GM18508 (cell line): ENCODE measurements around the gene ANKRD29.

ENCODE experiments used
- ATAC-seq: cut with Tn5 transposase; IDR thresholded peaks from one replicate; pipeline ENCODE4 v1.9.1; 2021; ENCODE audit warnings: moderate number of reproducible peaks; ENCODE audit not compliant: insufficient read depth, unreplicated experiment

ANKRD29 gene

DNA sequence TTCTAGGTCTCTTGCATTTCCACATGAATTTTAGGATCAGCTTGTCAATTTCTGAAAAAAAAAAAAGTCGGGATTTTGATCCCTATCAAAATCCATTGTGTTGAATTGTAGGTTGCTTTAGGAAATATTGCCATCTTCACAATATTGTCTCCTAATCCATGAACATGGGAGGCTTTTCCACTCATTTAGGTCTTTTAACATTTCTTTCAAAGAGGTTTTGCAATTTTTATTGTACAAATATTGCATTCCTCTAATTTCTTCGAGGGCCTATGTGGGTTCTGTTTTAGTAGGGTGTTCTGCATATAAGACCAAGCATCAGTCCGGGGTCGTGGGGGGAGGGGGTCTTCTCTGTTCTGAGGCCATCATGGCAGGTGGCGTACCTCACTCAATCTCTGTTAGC, 25.8 kb upstream of the ANKRD29 start:
- ATAC-seq, result no peak

GRCh38 chr18:23684515-23685197, 21.9 kb upstream of the ANKRD29 start:
- no peak for ATAC-seq

DNA sequence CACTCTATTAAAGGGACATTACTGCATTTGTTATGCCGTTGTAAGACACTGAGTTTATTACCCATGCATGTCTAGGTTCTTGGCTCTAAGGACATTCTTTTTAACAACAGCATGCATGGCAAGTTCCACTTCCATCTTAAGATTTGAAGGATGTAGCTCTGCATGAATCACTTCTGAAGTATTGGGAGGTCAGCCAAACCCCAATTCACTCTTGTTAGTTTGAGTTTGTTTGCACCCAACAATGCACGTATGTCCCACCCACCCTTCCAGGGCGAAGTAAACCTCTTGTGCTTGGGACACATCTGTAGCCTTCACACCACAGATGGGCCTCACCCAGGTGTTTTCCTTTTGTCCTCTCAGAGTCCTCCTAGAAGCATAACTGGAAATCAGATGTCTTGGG, 21.0 kb upstream of the ANKRD29 start:
- no peak for ATAC-seq

- ATAC-seq, result no peak
These were observed 20.4 kb upstream of the ANKRD29 start for GRCh38 chr18:23683155-23683554.

DNA sequence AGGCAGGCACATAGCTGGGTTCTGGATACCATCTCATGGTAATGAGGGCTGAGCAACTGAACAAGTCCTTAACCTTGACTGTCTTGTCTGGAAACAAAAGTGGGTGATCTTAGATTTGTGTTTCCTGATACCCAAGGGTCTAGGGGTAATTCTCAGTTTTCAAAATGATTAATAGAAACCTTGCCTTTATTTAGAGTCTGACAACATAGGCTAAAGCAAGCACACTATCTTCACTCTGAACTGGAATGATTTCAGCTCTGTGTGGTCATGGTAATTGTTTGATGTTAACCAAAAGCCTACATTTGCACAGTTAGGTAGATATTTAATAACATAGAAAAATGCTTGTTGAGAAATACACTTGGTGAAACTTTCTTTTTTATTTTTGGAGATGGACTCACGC, 19.8 kb upstream of the ANKRD29 start:
- peak; percentile 67 for ATAC-seq

- peak; percentile 15 for ATAC-seq
These were observed 19.3 kb upstream of the ANKRD29 start for GRCh38 chr18:23682045-23682444.

DNA sequence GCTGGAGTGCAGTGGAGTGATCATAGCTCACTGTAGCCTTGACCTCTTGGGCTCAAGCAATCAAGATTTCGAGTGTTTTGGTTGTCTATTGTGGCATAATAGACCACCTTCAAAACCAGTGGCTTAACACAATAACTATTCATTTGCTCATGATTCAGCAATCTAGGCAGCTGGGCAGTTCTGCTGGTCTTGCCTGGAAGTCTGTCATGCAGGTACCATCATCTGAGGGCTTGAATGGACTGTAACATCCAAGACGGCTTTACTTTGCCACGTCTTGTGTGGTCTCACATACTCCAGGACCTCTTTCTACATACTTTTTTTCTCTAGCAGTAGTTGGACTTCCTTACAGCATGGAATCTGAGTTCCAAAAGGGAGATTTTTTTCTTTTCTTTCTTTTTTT, 13.2 kb upstream of the ANKRD29 start:
- ATAC-seq, result no peak

- ATAC-seq, result no peak
These were observed 12.5 kb upstream of the ANKRD29 start for GRCh38 chr18:23675236-23675635.

- no peak for ATAC-seq
These were observed 11.0 kb upstream of the ANKRD29 start for GRCh38 chr18:23673725-23674124.

GRCh38 chr18:23671564-23671963, 8.9 kb upstream of the ANKRD29 start:
- no peak for ATAC-seq

- no peak for ATAC-seq
These were observed 7.2 kb upstream of the ANKRD29 start for GRCh38 chr18:23669804-23670405.

- ATAC-seq, result no peak
These were observed 6.6 kb upstream of the ANKRD29 start for GRCh38 chr18:23669202-23669766.

- no peak for ATAC-seq
These were observed 6.0 kb upstream of the ANKRD29 start for GRCh38 chr18:23668731-23669130.

GRCh38 chr18:23667114-23667513, 4.4 kb upstream of the ANKRD29 start:
- ATAC-seq, result no peak

GRCh38 chr18:23664674-23665073, 2.0 kb upstream of the ANKRD29 start:
- ATAC-seq, result no peak

DNA sequence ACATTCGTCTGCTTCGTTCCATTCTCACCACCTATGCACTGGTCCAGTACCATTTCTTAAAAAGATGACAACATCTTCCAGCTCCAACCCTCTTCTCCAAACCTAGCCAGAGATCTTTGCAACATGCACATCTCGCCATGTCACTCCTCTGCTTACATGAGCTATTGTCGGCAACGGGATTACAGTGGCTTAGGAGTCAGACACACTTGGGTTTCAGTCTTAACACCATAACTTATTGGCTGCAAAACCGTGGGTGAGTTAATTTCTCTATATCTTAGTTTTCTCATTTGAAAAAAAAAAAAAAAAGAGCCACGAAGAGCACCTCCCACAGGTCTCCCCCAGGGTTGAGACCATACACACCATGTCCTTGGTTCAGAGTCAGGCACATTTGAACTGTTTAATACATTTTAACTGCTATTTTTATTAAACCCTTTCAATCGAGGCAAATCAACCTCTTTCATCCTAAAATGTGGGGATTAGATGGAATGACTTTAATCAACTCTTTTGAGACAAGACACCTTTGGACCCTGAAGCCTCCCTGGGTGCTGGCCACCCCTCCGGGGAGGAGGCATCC, 889 bp downstream of the ANKRD29 start:
- no peak for ATAC-seq

GRCh38 chr18:23658285-23658684, 4.4 kb downstream of the ANKRD29 start:
- no peak for ATAC-seq

- ATAC-seq, result no peak
These were observed 10.5 kb downstream of the ANKRD29 start for GRCh38 chr18:23652232-23652631.

DNA sequence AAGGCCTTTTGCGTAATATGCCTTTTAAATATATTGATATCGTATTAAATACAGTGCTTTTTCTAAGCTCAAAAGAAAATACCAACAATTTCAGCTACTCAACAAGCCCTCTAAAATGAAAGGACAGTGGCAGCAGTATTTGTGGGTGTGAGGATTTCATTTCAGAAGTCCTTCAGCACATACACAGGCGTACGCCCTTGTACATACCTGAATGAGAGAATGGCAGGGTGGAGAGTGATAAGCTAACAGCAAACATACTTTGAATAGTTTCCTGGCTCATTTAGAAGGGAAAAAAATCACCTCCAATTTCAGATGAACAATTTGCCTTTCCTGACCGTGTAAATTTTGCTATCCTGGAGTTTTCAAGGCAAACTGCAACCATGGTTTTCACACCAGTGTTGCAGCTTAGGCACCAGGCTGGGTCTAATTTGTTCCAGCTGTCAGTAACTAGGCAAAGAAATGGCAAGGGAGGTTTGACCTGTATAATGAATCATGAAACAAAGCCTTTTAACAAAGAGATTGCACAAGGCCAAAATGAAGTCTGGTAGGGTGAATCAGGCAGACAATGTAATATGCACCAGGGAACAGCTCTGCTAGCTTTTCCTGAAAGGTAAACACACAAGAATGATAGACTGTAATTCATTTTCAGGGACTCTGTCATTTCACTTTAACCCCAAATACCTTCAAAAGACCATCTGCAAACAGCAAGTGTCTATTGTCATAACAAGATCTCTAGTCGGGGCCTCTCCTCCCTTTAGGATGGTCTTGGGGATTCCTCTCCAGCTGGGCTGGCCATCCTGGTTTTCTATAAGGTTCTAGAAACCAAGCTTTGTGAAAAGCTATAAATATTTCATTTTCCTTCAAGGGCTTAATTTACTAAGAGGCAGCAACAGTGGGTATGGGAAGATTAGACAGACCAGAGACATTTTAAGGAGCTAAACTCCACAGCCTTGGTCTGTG, 11.5 kb downstream of the ANKRD29 start:
- ATAC-seq, result no peak

DNA sequence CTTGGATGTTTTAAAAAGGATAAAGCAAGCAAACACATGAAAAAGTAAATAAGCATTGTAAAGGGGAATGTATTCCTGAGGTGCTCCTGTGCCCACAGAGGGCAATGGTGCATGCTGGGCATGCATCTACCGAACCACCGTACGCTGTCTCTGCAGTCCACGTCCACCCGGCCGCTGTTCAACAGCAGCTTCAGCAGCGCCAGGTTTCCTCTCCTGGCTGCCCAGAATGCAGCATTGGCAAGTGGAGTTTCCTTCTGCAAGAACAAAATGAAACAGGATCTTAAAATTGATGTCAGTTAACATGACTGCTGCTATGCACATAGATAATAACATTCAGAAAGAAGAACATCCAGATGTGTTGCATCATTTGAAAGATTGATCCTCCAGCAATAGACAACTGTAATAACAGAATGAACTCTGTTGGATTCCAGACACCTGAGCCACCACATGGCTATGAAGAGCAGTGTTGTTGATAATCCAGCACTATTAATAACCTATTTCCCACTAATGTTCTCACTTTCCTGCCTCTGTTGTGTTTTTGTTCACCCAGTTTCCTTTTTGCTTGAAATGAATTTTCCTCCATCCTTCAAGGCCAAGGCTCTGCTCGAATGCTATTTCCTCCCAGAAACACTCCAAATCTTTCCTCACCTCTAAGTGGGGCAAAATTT, 13.6 kb downstream of the ANKRD29 start:
- no peak for ATAC-seq
